ENCODE results near the gene ZNF619.
"Not testable (repeated sequence)": the region's sequence is repeated elsewhere in the genome, so short reads cannot be mapped to it uniquely, and the experiment has no call there.

The ZNF619 gene

GRCh38 chr3:40476478-40477470, at the start of gene ZNF619:
Gene ZNF619 (plus strand): TSS chr3:40477122. CDS start chr3:40477980, 858 bp downstream.
- DNase-seq: peak; percentile 77

GRCh38 chr3:40432793-40433192, 44.1 kb upstream of the ZNF619 start:
- DNase-seq: no peak

GRCh38 chr3:40437889-40438288, 39.0 kb upstream of the ZNF619 start:
- no peak for DNase-seq

- no peak for DNase-seq
Measured at GRCh38 chr3:40445062-40445461, 31.9 kb upstream of the ZNF619 start.

GRCh38 chr3:40445880-40446279, 31.0 kb upstream of the ZNF619 start:
- DNase-seq: no peak

- DNase-seq: no peak
Measured at GRCh38 chr3:40450438-40450837, 26.5 kb upstream of the ZNF619 start.

- no peak for DNase-seq
Measured at GRCh38 chr3:40451551-40451950, 25.4 kb upstream of the ZNF619 start.

GRCh38 chr3:40452057-40452456, 24.9 kb upstream of the ZNF619 start:
- no peak for DNase-seq

- no peak for DNase-seq
Measured at GRCh38 chr3:40452562-40452875, 24.4 kb upstream of the ZNF619 start.

GRCh38 chr3:40452876-40453730, 23.8 kb upstream of the ZNF619 start:
- peak; percentile 97 for DNase-seq

- no peak for DNase-seq
Measured at GRCh38 chr3:40453933-40454332, 23.0 kb upstream of the ZNF619 start.

- DNase-seq: no peak
Measured at GRCh38 chr3:40455328-40455727, 21.6 kb upstream of the ZNF619 start.

- no peak for DNase-seq
Measured at GRCh38 chr3:40456279-40456939, 20.5 kb upstream of the ZNF619 start.

GRCh38 chr3:40456940-40457823, 19.7 kb upstream of the ZNF619 start, which contains the start of gene RPL14:
Gene RPL14 (plus strand): TSS chr3:40457339. CDS start chr3:40457472, 133 bp downstream.
- peak; percentile 96 for DNase-seq

- DNase-seq: no peak
Measured at GRCh38 chr3:40458473-40458872, 18.4 kb upstream of the ZNF619 start.

- DNase-seq: not testable (repeated sequence)
Measured at GRCh38 chr3:40460481-40460880, 16.4 kb upstream of the ZNF619 start.

- DNase-seq: no peak
Measured at GRCh38 chr3:40461161-40461560, 15.8 kb upstream of the ZNF619 start.

GRCh38 chr3:40462838-40463237, 14.1 kb upstream of the ZNF619 start:
- not testable (repeated sequence) for DNase-seq

- no peak for DNase-seq
Measured at GRCh38 chr3:40463579-40463978, 13.3 kb upstream of the ZNF619 start.

GRCh38 chr3:40464339-40465110, 12.4 kb upstream of the ZNF619 start:
- DNase-seq: peak; percentile 62

- DNase-seq: no peak
Measured at GRCh38 chr3:40465111-40465407, 11.9 kb upstream of the ZNF619 start.
